Stimulated activated CD4-positive, alpha-beta T cell treated with anti-CD3 and anti-CD28 coated beads, TNF-alpha, amount 100 ng/mL, for 4 hours (primary cell): Measurements from ENCODE around the gene ZMIZ1.

Source experiments
- DNase-seq, 3 experiments: peaks; one replicate each; pipeline ENCODE4 v3.0.0-alpha.2; 2020; ENCODE audit warnings: low read depth in 3 of 3

Gene ZMIZ1

DNA sequence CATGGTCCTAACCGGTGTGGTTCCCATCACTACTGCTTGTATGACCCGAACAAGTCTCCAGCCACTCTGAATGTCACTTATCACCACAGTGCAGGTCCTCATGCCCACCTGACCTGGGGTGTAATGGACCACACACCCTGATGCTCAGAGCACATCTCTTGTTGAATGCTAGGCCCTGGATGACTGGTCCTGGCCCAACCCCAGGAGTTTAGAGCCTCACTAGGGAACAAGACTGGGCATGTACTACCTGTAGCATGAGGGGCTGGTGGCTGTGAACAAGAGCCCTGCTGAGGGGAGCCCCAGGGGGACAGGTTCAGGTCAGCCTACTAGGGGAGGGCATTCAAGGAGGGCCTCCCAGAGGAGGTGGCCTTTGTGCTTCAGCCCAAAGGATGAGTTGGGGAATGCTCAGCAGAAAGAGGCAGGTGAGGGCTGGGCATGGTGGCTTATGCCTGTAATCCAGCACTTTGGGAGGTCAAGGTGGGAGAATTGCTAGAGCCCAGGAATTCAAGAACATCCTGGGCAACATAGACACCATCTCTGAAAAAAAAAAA lies 31.2 kb downstream of the ZMIZ1 start:
- DNase-seq, result no peak

DNA sequence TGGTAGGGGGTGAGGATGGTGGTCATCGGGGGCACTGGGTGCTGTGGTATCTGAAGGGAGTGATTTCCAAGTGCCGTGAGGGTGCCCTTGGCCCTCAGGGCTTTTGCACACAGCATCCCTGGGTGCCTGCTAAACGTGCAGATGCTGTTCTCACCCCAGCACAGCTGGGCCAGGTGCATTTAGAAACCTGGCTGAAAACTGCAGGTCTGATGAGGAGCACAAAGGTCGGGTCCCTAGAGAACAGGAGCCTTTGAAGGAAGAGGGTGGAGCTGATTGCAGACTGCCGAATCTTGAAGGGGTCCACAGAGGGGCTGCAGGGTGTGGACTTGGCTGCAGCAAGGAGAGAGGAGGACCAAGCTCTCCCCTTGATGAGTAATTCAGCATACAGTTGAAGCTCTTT lies 32.0 kb downstream of the ZMIZ1 start:
- no peak for DNase-seq

DNA sequence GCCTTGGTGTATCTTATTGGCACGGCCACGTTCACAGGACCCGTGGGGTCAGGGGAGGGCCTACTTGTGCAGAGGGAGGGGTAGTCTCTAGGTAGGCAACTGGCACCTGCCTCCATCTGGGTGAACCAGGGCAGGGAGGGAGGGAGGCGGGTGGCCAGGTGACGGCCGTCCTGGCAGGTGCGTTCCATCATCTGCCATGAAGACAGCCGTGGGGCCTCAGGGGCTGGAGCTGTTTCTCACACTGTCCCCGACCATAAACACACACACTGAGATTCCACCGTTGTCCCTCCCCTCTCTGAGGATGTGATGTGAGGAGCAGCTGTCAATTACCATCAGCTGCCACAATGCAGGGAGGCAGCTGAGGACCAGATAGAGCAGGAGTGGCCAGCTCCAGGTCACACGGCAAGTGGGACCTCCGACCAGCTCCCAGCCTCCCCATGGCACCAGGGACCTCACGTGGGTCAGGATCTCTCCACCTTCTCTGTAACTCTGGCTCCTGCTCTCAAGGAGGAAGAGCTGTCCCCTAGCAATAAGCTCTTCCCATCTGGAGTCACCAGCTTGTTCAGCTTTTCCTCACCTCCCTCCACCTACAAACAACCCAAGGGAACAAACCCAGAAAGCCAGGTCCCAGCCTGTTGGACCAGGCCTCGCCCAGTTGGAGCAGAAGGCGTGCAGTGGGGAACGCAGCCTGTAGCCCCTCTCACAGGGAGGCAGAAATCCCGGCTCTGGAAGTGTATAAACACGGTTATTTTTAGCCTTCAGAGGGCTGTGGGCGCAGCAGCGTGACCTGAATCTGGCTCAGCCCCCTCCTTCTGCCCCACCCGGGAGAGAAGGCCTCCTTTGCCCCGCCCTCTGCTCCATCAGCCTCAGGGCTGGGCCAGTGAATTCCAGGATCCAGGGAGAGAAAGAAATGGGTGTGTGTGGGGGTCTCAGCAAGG lies 33.1 kb downstream of the ZMIZ1 start:
- no peak for DNase-seq

DNA sequence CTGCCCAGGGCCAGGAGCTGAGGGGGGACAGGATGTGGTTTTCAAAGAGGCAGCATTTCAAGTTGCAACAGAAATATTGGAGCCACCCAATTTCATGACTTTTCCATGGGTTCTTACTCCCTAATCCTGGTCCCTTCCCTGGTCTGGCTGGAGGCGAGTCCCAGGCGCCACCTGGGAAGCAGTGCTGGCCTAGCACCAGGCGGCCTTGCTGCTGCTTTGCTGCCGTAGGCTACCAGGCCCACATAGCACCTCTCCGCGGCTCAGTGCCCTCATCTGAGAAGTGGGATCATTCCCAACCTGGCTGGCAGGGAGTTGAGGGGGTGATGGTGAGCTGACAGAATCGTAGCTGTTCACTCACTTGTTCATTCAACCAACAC lies 33.7 kb downstream of the ZMIZ1 start:
- no peak for DNase-seq

DNA sequence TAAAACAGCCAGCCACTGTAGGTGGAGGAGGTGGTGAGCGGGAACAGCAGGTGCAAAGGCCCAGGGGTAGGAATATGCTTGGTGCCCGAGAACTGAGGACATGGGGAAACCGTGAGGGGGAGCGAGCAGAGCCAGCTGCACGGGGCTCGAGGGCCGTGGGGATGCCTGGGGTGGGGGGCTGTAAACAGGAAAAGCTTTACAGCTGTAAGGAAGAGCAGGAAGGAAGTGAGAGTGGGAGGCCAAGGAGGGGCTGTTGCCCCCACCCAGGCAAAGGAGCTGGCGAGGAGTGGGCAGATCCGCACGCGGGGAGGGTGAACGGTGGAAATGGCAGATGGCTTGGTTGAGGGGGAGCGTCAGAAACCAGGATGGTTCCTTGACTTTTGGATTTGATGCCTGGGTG lies 34.4 kb downstream of the ZMIZ1 start:
- no peak for DNase-seq

DNA sequence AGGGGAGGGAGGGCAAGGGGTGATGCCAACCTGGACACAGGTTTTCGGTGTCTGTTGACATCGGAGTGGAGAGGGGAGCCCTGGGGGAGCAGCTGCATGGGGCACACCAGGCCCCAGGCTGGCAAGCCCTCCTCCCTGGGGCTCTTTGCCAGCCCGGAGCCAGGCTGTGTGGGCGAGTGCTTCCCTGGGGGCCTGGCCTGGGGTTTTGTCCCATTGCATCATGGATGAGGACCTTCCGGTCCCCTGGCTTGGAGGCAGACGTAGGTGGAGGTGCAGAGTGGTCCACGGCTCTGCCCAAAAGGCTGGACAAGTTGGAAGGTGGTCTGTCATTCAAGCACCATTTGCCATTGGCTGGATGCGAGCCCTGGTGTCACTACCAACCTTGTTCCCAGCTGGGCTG lies 34.8 kb downstream of the ZMIZ1 start:
- no peak for DNase-seq

DNA sequence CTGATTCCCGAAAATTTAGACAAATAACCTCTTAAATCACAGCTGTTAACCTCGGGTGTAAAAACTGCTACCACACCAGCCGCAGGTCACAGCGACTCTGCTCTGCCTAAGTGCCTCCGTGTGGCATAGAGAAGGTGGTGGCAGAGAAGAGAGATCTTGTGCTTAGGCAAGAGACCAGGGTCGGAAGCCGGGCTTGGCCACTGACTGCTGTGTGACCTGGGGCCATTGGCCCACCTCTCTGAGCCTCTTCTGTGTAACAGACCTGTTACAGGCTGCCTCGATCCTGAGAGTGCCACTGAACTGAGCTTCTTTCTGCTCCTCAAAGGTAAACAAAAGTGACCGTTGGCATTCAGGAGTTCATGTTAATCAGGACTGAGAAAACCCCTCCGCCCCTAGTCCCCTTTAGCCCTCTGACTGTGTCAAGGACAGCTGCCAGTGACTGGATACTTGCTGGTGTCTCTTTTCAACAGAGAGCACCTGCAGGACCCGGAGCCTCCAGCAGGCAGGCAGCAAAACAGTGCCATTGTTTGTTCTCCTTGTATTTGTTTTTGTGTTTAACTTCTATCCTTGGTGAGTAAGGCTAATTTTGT lies 36.5 kb downstream of the ZMIZ1 start:
- DNase-seq, result no peak

DNA sequence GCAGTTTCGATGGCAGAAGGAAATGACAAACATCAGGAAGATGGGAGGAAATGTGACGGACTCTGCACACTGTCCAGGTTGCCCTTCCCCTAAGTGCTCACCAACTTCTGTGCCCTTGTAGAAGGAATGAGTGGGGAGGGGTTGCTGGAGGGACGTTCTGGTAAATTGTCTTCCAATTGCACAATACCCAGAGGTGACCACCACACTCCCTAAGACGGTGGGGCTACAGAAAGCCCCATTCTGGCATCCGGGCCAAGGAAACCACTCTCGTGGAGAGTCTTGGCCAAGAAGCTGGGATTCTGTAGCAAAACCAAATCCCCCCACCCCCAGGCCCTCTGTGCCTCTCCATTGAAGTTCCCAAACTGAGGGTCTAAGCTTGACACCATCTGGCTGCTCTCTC lies 37.1 kb downstream of the ZMIZ1 start:
- no peak for DNase-seq

DNA sequence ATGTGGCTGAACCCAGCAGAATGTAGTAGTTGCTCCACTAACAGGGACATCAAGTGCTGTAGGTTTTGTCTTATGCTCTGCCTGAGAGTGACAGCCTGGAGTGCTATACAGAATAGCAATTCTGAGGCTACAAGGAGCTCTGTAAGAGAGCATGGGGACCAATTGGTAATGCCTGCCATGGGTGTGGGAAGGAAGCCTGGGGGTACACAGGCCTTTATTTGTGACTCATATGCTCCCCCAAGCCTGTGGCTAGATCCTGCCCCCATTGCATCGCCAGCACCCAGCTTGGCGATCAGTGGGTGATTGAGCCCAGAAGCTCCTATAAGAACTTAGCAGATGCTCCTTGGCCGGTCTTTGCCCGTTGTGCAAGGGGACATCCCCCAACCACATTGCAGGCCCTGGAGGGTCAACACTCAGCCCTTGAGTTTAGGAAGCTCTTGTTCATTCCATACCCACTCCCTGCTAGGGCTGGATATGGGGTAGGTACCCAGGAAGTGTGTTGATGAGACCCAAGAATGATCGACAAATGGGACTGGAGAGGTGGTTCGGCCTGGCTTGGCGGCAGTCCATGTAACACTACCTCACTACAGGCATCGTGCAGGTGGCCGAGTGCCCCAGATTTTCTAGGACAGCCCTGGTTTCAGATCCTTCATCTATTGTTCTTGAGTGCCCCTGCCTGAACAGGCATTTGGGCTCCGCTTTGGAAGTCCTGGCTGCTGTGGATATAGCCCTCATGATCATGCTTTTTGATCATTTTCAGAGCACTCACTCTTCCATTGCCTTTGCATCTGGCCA lies 37.7 kb downstream of the ZMIZ1 start:
- no peak for DNase-seq

DNA sequence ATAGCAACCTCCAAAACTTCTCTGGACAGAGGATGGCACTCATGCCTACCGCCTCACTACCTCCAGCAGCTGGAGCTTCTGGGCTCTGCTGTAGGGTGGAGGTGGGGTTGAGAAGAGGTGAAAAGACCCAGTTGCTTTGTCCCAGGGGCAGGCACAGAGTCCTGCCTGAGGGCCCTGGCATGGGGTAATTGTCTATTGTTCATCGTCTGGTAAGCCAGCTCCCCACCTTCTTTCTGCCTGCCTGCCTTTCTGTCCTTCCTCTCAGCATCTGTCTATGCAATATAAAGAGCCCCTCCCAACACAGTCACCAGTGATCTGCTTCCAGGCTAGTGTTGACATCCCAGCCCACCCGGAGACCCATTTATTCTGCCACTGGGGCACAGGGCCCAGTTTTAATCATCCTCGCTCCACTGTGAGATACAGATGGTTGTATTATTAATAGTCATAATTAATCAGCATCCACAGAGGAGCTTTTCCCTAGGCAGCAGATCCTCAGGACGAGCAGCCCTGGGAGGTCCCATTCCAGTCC lies 39.0 kb downstream of the ZMIZ1 start:
- no peak for DNase-seq

DNA sequence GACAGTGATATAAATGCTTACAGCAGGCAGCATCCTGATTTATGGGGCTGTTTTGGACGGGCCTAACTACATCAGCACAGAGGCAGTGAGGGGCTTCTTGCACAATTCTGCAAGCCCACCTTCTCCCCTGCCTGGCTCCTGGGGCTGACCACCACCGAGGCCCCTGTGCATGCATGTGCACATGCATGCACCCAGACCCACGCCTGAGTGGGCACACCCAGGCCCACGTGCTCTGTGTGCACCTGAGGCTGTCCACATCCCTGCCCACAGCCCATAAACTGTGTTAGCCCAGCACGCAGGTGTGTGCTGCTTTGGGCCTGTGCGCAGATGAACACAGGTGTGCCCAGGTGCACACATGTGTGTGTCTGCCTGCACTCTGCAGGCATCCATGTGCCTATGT lies 40.0 kb downstream of the ZMIZ1 start:
- no peak for DNase-seq

DNA sequence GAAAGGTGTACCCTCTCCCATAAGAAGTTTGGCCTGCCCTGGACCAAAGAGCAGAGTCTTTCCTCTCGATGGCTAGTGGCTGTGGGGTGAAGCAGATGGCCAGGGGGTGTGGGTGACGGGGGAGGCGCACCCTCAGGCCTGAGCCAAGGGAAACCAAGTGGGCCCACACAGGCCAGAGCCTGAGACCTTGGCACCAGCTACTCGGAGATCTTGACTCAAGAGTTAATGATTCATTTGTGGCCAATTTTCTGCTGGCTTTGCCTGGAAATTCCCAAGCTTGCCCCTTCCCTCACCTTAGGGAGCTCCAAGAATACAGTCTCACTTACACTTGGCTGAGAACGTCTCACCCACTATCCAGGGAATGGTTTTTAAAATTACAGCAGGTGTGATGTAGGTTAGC lies 42.7 kb downstream of the ZMIZ1 start:
- DNase-seq, result no peak

DNA sequence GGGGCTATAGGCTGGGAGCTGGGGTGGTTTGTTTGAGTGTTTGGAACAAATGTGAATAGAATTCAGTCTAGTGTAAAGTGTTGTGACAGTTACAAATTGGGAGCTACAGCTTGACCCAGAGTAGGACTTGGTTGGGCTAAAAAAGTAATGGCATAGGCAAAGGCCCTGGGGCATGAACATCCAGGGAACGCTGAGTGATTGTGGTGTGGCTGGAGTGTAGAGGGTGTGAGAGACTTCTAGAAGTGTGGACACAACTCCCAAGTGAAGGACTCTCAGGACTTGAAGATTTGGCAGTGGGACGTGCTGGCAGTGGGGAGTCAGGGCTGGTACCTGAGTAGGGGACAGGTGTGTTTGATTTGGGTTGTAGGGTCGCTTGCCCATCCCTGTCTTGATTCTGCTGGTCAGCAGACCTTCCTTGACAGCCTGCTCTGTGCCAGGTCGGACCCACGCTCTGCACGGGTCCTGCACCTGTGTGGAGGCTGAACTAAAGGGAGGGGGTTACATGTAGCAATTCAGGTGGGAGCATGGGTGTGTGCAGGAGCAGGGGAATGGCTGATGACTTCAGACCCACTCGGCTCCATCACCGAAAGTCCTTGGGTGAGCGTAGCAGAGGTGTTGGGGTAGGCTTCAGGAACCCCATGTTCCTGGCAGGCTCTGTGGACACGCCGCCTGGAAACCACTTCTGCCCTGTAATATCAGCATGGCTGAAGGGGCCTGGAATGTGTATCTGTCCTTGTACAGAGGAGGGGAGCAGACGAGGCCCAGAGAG lies 43.3 kb downstream of the ZMIZ1 start:
- DNase-seq, result no peak

DNA sequence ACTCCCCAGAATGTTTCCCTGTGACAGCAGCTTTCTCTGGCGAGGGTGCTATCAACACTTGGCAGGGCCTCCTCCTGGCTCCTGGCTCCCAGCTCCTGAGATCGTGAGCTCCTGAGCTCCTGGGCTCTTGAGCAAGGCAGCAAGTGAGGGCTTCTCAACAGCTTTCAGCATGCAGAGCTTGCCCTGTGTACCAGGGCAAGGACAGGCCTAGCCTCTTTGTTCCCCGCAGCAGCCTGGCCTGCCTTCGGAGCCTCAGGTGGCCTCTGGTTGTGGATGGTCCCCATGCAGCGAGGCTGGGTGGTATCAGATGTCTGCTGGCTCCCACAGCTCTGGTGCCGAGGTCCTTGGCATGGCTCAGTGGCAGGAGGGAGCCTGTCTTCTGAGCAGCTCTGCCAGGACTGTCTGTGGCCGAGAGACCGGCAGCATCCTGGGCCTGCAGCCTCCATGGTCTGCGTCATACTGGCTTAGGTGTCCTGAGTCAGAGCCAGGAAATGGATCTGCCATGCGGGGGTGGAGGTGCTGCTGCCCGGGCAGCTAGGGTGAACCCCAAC lies 44.2 kb downstream of the ZMIZ1 start:
- no peak for DNase-seq

DNA sequence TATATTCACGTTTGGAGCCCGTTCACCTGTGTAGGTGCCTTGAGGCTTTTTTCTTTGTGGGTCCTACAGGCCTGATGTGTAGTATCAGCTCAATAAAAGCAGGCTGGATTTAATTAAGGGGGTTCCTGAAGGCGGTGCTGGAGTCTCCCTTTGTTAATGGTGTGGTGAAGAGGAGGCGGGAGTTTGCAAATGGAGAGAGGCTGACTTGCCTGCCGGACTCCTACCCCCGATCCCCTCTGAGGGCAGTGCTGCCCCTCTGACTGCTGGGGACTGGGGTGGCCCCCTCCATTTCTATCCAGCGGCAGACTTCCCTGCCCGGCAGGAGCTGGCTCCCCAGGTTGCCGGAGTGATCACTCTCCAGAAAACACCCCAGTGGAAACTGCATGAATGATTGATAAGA lies 45.1 kb downstream of the ZMIZ1 start:
- DNase-seq, result no peak

DNA sequence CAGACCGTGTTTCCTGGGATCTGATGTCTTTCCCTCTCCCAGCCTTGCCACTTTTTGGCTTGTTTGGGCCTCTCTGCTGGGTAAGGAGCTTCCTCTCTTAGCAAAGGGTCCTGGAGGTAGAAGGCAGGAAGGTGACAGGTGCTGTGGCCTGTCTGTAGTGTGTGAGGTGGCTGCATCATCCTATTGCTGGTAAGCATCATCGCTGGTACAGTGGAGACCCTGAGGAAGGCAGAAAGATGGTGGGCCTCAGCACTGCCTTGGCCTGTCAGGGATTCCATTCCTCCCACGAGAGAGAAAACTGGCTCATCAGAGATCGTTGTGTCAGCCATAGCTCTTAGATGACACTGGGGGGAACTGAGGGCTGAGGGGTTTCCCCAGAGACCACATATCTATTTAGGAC lies 46.5 kb downstream of the ZMIZ1 start:
- no peak for DNase-seq

DNA sequence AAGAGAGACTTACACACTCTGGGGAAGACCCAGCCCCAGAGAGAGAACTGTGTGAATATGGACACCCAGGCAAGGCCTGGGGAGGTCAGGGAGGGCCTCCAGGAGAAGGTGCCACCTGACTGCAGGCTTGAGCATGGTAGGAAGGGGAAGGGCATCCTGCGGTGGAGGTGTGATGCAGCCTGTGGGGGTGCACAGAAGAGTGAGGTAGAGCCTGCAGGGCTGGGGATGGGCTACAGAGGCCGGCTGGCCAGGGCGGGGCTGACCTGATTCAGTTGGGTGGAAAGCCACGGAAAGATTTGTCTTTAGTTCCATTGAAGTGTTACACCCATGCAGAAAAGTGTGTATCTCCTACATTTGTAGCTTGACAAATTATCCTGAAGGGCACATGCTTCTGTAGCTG lies 47.6 kb downstream of the ZMIZ1 start:
- no peak for DNase-seq

DNA sequence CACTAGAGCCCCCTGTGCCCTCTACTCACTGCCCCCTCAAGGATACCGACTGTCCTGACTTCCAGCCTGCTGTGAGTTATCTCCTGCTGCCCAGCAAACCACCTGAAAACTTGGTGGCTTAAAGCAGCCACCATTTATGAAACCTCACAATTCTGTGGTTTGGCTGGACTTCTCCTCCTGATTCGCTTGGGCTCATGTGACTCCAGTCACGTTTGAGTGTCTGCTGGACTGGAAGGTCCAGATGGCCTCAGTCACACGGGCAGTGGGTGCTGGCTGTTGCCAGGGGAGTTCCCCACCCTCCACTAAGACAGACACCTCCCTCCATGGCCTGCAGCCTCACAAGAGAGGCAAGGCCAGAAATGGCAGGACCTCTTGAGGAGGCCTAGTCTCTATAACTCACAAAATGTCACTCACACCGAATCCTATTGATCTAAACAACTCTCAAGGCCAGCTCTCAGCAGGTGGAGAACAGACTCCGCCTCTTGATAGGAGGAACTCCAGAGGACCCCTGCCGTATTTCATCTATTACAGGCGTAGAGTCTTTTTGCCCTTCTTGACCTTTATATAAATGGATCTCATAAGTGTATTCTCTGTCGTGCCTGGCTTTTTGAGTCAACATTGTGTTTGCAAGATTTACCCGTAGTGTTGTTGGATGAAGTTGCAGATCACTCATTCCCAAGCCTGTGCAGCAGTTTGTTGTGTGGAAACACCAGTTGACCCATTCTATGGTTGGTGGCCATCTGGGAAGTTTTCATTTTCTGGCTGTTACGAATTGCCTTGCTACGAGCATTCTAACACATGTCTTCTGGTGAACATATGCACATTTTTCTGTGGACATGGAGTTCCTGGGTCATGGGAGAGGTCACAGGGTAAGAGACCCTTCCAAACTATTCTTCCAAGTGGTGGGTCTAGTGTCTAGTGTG lies 48.3 kb downstream of the ZMIZ1 start:
- DNase-seq, result no peak

DNA sequence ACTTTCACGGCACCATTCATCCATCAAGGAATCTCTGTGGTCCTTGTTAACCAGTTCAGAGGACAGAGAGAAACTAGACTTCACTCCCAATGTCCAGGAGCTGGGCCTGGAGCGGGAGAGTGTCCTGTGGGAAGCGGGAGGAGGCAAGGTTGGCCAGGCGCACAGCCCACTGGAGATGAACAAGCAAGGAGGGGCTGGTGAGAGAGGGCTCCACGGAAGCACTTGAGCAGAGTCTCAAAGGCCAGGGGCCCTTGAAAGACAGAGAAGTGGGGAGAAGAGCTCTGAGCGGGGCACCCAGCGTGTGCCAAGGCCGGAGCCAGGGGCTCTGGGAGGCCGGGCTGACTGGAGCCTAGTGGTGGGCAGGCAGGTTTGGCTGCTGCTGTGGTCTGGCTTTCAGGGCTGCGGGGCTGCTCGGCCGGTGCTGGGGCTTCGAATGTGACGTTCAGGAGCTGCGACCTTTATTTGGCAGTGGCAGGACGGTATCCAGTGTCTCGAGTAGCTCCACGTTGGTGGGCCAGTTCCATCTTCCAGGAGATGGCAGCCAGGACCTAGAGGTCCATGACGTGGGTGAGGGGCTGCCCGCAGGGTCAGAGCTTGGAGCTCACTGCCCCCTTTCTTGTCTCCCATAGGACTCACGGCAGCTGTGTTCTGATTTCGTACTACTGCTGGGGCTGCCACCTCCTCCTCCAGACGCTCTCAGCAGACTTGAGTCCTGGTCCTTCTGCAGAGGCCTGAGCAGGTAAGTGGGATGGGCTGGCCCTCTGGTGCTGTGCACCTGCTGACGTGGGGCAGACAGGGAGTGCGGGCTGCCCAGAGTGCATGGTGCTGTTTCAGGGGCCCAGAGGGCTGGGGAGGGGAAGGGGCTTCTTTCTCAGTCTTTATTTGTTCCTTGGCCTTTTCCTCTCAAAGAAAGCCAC lies 49.8 kb downstream of the ZMIZ1 start:
- no peak for DNase-seq
